SK-N-SH treated with all-trans-retinoic acid at 6 μM for 48 hours (cell line): ENCODE results near the gene RFC3.

ENCODE experiments used
- ARNTL ChIP-seq: fragments of 450-650 bp; formaldehyde crosslinking; IDR thresholded peaks from 2 replicates; pipeline ENCODE4 v1.5.0; 2020; ENCODE audit warnings: low read depth, mild to moderate bottlenecking, moderate library complexity, borderline replicate concordance
- GLIS3 ChIP-seq: fragments of 250-450 bp; sonication (Bioruptor Pico); IDR thresholded peaks from 2 replicates; pipeline ENCODE4 v1.5.0; 2020; ENCODE audit warnings: mild to moderate bottlenecking, moderate library complexity
- ISL1 ChIP-seq: fragments of 250-450 bp; sonication (Bioruptor Pico); IDR thresholded peaks from 2 replicates; pipeline ENCODE4 v2.1.2; 2022; ENCODE audit warnings: mild to moderate bottlenecking, moderate library complexity
- ZC3H10 ChIP-seq: fragments of 250-450 bp; sonication (Bioruptor Pico); IDR thresholded peaks from 2 replicates; pipeline ENCODE4 v1.5.1; 2021; ENCODE audit warnings: mild to moderate bottlenecking, moderate library complexity
- ZFP30 ChIP-seq: fragments of 450-650 bp; formaldehyde crosslinking; IDR thresholded peaks from 2 replicates; pipeline ENCODE4 v1.5.0; 2022; ENCODE audit warnings: mild to moderate bottlenecking, moderate library complexity
- TF ChIP-seq, protein P1 (sequence below): fragments of 250-450 bp; sonication (Bioruptor Pico); IDR thresholded peaks from 2 replicates; pipeline ENCODE4 v1.8.0; 2021; ENCODE audit warnings: low read depth, mild to moderate bottlenecking, moderate library complexity, borderline replicate concordance
- TF ChIP-seq, protein P2 (sequence below): fragments of 250-450 bp; sonication (Bioruptor Pico); IDR thresholded peaks from 2 replicates; pipeline ENCODE4 v1.5.1; 2020; ENCODE audit warnings: low read depth, mild to moderate bottlenecking, moderate library complexity
- TF ChIP-seq, protein P3 (sequence below): fragments of 250-450 bp; sonication (Bioruptor Pico); IDR thresholded peaks from 2 replicates; pipeline ENCODE4 v1.8.0; 2020; ENCODE audit warnings: mild to moderate bottlenecking, moderate library complexity, borderline replicate concordance

GRCh38 chr13:33871207-33872004 is 53.5 kb downstream of the RFC3 start:
- TF ChIP-seq, protein P1, sequence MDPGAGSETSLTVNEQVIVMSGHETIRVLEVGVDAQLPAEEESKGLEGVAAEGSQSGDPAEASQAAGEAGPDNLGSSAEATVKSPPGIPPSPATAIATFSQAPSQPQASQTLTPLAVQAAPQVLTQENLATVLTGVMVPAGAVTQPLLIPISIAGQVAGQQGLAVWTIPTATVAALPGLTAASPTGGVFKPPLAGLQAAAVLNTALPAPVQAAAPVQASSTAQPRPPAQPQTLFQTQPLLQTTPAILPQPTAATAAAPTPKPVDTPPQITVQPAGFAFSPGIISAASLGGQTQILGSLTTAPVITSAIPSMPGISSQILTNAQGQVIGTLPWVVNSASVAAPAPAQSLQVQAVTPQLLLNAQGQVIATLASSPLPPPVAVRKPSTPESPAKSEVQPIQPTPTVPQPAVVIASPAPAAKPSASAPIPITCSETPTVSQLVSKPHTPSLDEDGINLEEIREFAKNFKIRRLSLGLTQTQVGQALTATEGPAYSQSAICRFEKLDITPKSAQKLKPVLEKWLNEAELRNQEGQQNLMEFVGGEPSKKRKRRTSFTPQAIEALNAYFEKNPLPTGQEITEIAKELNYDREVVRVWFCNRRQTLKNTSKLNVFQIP (CRISPR knock-in tag) = no peak
- TF ChIP-seq ARNTL (no peak), GLIS3 (no peak), ISL1 (no peak), ZC3H10 (CRISPR knock-in tag) (no peak), ZFP30 (no peak)
- TF ChIP-seq, protein P2, sequence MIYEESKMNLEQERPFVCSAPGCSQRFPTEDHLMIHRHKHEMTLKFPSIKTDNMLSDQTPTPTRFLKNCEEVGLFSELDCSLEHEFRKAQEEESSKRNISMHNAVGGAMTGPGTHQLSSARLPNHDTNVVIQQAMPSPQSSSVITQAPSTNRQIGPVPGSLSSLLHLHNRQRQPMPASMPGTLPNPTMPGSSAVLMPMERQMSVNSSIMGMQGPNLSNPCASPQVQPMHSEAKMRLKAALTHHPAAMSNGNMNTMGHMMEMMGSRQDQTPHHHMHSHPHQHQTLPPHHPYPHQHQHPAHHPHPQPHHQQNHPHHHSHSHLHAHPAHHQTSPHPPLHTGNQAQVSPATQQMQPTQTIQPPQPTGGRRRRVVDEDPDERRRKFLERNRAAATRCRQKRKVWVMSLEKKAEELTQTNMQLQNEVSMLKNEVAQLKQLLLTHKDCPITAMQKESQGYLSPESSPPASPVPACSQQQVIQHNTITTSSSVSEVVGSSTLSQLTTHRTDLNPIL (CRISPR knock-in tag) = no peak
- TF ChIP-seq, protein P3, sequence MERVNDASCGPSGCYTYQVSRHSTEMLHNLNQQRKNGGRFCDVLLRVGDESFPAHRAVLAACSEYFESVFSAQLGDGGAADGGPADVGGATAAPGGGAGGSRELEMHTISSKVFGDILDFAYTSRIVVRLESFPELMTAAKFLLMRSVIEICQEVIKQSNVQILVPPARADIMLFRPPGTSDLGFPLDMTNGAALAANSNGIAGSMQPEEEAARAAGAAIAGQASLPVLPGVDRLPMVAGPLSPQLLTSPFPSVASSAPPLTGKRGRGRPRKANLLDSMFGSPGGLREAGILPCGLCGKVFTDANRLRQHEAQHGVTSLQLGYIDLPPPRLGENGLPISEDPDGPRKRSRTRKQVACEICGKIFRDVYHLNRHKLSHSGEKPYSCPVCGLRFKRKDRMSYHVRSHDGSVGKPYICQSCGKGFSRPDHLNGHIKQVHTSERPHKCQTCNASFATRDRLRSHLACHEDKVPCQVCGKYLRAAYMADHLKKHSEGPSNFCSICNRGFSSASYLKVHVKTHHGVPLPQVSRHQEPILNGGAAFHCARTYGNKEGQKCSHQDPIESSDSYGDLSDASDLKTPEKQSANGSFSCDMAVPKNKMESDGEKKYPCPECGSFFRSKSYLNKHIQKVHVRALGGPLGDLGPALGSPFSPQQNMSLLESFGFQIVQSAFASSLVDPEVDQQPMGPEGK (CRISPR knock-in tag) = no peak
